Measurements from ENCODE around the gene ELK4.

DNA sequence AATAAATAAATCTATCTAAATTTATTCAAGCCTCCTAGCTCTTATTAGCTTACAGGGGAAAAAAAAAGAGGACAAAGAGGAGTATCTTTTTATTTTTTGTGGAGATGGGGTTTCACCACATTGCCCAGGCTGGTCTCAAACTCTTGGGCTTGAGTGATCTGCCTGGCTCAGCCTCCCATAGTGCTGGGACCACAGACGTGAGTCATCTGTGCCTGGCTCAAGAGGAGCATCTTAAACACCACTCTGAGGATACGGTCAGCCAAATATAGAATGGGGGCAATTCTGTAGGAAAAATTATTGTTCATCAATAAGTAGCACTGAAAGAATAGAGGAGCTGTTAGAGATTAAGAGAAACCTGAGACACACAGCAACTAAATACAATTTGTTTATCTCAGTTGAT, 24.4 kb upstream of the ELK4 start:
- TF ChIP-seq NFRKB (IDR thresholded peaks at IDR 0.05) = no peak
- no peak for TF ChIP-seq FOXA1 (IDR thresholded peaks at IDR 0.05)
- no peak for TF ChIP-seq FOXK2 (IDR thresholded peaks at IDR 0.05)
- TF ChIP-seq HDGF (IDR thresholded peaks at IDR 0.05; ENCODE audit: borderline replicate concordance) = no peak
- no peak for TF ChIP-seq SUZ12 (IDR thresholded peaks at IDR 0.05)
- no peak for TF ChIP-seq SP1 (IDR thresholded peaks at IDR 0.05)
- no peak for TF ChIP-seq ZNF384 (IDR thresholded peaks at IDR 0.05)
- TF ChIP-seq LEF1 (IDR thresholded peaks at IDR 0.05; ENCODE audit: borderline replicate concordance) = no peak
- no peak for TF ChIP-seq CTBP1 (IDR thresholded peaks at IDR 0.05; ENCODE audit: borderline replicate concordance)
- TF ChIP-seq ARNT (IDR thresholded peaks at IDR 0.05) = no peak
- no peak for TF ChIP-seq FOXM1 (IDR thresholded peaks at IDR 0.05; ENCODE audit: borderline replicate concordance)

Measured in HEK293T (cell line).